NCI-H146 (cell line): ENCODE results near the gene ADAMTSL5.
"Not testable (repeated sequence)": the region's sequence is repeated elsewhere in the genome, so short reads cannot be mapped to it uniquely, and the experiment has no call there.

Source experiments
- DNase-seq: peaks from one replicate; lab custom pipeline; 2025; lab: John Stamatoyannopoulos, UW

The ADAMTSL5 gene

DNA sequence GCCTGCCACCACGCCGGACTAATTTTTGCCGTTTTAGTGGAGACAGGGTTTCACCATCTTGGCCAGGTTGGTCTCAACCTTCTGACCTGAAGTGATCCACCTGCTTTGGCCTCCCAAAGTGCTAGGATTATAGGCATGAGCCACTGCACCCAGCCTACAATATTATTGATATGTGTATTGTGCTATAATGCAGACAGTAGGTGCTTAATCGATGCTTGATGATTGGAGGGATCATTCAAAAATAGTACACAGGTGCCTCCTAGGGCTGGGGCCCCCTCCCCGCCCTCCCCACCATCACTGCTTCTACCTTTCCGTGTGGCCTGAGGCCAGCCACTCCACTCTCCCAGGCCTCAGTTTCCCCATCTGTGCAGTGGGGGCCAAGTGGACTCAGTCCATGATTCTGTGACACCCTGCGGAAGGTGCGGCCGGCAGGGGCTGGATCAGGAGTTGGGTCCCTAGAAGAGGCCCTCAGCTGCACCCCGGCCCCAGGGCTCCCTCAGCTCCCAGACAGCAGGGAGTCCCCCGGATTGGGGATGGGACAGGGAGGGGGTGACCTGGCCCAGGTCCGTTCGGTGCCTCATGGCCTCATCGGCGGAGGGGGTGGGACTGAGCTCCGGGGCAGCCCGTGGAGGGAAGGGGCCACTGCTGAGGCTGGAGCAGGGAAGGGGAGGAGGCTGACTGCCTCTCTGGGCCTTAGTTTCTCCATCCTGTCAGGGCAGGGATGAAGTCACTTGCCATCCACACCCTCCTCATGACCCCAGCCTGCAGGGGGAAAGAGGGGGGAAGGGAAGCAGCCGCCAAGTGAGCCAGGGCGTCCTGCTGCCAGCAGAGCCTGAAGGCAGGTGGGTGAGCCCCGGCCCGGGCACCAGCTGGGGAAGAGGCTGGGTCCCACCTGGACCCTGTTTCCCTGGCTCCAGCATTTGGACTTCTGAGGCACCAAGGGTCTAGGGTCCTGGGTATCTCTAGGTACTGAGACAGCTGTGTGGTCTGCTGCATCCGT is 1.2 kb downstream of the ADAMTSL5 start:
- DNase-seq: no peak

DNA sequence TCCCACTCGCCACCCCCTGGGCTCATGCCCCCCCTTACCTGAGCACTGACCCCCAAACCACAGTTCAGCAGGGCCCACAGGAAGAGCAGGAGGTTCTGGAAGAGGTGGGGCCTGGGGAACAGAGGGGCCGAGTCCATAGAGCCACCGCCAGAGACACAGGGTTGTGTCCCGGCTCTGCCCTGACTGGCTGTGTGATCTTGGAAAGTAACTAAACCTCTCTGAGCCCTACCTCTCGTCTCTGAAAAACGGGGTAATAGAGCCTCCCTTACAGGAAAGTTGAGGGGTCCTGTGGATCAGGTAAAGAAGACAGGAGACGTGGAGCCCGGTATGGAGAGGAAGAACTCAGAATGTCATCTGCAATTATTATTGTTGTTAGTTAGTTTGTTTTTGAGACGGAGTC is 2.0 kb downstream of the ADAMTSL5 start:
- DNase-seq: no peak

DNA sequence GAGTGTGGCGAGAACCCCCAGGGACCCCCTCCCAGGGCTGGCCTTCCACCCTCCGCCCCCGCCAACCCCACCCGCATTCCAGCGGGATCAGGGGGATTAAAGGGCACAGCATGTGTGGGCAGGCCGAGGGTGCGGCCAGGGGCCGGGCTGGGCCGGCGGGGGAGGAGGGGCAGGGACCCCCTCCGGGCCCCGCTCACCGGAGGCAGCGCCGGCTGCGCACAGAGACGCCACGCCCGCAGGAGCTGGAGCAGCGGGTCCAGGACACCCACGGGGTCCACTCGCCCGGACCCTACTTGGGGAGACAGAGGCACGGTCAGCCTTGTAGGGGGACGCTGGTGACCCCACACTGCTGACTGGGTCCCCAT is 2.4 kb downstream of the ADAMTSL5 start:
- no peak for DNase-seq

DNA sequence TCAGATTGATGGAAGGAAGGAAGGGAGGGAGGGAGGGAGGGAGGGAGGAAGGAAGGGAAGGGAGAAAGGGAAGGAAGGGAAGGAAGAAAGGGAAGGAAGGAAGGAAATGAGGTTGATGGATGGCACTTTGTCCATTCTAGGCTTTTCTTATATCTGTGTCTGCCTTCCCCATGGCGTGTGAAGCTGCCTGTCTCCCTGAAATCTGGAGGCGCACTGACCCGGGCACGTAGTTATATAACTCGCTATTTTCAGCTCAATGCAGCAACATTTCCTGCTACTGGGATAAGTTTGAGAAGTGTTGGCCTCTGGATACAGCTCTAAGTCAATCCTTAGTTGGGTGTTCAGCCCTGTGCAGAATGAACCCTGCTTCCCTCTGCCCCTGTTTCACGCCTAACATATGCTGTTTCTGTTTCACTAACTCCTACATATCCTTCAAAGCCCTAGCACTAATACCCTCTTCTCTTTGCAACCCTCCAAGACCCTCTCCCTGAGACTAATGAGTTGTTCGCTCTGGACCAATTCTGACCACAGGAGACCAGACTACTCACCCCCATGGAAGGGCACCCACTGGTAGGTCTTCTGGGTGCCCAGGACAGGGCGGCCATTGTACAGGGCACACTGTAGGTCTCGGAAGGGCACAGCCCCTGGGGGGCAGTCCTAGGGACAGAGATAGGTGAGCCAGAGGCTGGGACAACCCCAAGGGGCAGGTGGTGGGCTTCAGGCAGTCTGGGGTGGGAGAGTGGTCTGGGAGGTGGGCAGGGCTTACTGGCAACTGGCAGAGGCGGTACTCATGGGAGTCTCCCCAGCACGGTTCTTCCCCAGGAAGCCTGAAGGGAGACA is 3.0 kb downstream of the ADAMTSL5 start:
- DNase-seq: no peak

DNA sequence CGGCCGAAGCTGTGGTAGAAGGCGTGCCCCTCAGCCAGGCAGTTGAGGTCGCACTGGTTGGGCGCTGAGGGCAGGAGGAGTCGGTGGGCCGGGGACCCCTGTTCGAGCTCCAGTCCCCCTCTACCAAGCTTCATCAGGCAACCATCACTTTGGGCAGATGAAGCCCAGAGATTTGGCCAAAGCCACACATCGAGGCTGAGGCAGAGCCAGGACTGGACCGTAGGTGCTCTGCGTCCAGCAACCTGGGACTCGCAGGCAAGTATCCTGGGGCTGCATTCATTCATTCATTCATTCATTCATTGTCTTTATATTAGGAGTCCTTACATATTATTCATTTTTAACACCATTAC is 4.3 kb downstream of the ADAMTSL5 start:
- DNase-seq: no peak

DNA sequence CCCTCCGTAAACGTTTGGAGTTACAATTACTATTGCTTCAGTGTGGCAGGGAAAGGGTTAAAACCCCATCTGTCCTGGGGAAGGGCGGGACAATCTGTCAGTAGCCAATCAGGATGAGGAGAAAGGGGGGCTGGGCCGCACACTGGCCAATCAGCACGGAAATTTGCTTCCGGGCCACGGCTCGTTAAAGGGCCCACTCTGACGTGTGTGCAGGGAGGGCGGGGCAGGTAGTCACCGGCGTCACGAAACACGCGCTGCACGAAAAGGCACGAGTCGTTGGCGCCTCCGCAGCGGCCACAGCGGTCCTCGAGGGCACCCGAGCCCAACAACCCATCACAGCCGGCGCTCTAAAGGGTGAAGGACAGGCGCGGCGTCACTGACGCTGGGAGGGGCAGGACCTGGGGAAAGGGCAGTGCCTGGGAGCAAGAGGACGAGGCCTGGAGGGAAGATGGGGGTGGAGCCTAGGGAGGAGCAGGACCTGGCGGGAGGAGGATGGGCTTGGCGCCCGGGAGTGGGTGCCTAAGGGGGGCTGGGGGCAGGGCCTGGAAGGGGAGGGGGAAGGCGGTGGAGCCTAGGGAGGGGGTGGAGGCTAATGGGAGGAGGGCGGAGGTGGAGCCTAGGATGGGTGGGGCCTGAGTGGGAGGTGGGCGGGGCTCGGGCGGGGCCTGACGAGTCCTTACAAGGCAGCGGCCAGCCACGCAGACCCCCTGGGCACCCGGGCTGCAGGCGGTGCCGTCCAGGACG is 4.9 kb downstream of the ADAMTSL5 start:
- peak; percentile 93 for DNase-seq

DNA sequence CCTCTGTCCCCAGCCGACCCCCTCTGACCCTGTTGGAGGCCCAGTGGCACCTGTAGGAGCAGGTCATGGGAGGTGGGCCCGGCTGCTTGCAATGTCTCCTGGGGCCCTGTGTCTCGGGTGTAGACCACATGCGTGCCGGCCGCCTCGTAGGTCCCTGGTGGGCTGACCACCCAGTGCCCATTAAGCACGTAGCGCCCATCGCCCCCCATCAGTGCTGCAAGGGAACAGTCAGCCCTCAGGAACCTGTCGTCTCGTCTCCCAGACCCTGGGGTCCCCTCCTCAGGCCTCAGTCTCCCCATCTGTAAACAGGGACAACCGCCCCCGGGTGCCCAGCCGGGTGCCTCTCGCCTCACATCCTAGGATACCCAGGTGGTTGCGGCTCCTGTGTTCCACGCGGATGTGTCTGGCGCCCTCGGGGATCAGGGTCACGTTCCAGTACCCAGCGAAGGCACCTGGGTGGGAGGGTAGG is 5.6 kb downstream of the ADAMTSL5 start:
- DNase-seq: no peak

DNA sequence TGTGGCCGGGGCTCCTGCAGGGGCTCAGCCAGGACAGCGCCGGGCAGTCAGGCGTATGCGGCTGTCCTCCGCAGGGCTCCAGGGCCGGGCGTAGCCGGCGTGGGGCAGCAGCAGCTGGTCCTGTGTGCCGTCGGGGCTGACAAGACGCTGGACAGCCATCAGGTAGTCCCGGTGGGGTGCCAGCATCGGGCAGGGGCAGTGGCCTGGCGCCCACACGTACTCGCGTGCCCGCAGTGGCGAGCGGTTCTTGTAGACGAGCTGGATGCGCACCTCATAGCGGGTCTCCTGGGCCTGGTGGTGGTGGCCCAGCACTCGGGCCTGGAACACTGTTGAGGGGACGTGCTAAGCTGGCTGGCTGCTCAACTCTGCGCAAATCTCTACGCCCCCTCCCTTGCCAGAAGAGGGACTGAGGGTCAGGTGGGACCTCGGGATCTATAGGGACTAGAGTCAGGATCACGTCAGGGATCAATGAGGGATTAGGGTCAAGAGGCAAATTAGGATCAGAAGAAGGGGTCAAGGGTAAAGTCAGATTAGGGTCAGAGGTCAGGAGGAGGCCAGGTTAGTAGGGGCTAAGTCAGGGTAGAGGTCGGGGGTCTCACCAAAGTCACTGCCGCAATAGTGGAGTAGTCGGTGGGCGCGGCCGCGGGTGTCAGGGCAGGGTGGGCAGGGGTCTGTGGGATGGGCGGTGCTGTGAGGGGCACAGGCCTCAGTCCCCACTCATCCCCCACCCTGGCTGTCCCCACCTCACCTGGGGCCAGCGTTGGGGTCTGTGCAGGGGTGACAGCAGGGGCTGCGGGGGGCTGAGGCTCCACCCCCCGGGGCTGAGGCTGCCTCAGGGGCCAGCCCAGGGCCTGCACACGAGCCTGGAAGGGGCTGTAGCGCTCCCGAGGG is 6.6 kb downstream of the ADAMTSL5 start:
- no peak for DNase-seq

DNA sequence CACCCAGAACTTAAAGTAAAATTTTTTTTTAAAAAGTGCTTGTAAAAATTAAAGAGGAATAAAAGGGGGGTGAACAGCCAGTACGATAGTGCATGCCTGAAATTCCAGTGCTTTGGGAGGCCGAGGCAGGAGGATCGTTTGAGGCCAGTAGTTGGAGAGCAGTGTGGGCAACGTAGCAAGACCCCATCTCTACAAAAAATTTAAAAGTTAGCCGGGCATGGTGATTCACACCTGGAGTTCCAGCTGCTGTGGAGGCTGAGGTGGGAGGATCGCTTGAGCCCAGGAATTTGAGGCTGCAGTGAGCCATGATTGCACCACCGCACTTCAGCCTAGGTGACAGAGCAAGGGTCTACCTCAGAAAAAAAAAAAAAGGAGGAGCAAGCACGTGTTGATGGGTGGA is 7.8 kb downstream of the ADAMTSL5 start:
- DNase-seq: no peak

DNA sequence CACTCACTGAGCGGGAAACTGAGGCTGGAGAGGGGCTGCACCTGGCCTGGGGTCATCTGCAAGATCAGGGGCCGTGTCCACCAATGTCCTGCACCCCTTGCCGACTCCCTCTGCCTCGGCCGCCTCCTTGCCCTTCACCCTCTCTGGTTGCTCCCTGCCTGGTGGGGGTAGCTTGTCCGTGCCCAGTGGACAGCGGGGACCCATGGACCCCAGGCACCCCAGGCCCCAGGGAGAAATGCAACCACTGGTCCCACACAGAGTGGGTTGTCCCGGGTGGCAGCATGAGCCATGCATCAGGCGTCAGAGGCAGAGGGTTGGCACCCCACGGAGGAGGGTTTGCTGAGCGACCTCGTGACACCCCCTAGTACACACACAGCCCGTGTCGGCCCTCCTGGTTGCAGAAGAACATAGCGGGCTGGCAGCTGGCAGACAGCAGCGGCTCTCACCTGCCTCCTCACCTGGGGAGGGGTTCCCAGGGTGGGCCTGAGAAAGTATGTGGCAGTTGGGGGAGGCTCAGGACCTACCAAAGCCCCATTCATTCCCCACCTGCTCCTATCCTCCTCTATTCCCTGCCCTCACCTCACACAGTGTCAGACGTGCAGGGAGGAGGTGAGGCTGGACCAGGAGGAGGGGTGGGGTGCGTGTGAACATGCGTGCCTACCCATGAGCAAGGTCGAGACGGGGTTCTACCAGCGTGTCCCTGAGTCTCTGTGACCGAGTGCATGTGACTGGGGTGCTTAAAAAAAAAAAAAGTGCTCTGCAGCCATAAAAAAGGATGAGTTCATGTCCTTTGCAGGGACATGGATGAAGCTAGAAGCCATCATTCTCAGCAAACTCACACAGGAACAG is 8.7 kb downstream of the ADAMTSL5 start:
- no peak for DNase-seq

DNA sequence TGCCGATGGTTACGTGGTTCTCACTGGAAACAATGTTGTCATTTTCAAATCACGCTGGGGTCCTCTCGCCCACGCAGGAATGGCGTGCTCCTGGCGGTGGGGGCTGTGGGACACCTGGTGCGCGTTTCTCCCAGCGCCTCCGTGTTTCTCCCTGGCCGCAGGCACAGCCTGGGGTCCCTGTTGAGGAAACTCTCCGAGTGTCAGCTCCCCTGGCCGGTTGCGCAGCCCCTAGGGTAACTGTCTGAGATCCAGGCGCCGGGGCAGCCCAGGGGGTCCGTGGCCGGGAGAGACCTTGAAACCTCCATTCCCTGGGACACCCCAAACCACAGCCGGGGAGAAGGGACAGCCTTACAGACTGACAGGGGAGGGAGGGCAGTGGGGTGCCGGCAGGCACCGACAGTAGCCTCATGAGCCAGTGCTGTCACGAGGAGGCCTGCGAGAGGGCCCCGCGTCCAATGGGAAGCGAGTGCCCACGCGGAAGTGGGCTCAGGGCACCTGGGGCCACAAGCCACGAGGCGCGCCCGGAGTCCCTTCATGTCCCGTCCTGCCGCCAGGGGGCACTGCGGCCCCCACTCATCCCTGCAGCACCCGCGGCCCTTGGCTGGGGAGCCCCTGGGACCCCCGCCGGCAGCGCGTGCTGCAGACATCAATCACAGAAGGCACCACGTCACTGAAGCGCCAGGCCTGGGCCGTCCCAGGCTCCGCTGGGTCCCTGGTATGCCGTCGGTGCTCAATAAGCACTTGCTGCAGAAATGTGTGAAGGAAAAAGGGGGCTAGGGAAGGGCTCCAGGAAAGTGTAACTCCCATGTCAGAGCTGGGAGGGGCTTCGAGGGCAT is 9.5 kb downstream of the ADAMTSL5 start:
- no peak for DNase-seq

DNA sequence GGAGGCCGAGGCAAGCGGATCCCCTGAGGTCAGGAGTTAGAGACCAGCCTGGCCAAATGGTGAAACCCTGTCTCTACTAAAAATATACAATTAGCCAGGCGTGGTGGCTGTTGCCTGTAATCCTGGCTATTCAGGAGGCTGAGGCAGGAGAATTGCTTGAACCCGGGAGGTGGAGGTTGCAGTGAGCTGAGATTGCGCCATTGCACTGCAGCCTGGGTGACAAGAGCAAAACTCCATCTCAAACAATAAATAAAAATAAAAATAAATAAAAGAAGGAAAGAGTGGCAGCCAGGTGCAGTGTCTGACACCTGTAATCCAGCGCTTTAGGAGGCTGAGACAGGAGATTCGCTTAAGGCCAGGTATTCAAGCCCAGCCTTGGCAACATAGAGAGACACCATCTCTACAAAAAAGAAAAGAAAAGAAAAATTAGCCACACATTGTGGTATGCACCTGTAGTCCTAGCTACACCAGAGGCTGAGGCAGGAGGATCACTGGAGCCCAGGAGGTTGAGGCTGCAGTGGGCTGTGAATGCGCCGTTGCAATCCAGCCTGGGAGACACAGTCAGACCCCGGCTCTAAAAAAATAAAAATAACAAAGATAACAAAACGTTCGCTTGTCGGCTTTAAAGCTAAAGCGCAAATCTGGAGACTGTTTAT is 10.3 kb downstream of the ADAMTSL5 start:
- DNase-seq: no peak

DNA sequence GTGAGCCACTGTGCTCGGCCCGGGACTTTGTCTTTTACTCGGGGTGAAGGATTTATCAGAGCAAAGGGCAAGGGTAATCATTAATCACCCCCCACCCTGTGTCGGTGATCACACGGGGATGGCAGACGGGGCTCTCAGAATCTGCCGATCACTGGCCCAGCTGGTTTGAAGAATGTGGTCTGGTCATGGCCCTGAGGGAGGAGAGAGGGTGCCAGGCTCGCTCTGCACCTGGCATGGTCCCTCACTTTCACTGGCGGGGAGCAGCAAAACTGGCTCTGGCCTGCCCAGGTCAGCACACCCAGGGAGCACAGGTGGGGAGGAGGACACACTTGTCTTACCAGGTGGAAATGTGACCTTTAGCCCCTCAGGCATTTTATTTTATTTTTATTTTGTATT is 11.6 kb downstream of the ADAMTSL5 start:
- DNase-seq: no peak

DNA sequence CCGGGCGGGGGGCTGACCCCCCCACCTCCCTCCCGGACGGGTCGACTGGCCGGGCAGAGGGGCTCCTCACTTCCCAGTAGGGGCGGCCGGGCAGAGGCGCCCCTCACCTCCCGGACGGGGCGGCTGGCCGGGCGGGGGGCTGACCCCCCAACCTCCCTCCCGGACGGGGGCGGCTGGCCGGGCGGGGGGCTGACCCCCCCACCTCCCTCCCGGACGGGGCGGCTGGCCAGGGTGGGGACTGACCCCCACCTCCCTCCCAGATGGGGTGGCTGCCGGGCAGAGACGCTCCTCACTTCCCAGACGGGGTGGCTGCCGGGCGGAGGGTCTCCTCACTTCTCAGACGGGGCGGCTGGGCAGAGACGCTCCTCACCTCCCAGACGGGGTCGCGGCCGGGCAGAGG is 13.6 kb downstream of the ADAMTSL5 start:
- not testable (repeated sequence) for DNase-seq

DNA sequence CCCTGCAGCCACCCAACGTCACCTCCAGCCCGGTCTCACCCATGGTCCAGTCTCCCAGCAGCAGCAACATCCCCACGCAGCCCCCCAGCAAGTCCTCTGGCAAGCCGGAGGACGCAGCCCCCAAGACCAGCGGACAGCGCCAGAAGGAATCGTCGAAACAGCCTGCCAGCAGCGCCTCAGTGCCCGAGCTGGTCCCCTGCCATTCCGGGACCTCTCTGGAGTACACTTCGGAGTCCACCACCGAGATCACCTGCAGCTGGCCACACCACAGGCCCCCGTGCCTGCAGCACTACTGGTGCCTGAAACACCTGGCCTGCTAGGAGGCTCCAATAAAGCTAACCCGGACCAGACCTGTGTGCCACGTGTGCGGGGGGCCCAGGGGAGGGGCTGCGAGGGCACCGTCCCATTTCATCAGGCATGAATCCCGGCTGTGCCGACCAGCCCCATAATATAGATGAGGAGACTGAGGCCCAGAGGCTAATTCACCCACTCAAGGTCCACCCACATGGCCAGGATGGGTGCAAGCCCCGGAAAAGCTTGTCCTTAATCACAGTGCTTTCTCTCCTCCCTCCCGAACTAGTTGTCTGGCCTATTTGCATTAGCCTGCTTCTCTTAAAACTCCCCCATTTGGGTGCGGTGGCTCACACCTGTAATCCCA is 15.1 kb downstream of the ADAMTSL5 start:
- no peak for DNase-seq

DNA sequence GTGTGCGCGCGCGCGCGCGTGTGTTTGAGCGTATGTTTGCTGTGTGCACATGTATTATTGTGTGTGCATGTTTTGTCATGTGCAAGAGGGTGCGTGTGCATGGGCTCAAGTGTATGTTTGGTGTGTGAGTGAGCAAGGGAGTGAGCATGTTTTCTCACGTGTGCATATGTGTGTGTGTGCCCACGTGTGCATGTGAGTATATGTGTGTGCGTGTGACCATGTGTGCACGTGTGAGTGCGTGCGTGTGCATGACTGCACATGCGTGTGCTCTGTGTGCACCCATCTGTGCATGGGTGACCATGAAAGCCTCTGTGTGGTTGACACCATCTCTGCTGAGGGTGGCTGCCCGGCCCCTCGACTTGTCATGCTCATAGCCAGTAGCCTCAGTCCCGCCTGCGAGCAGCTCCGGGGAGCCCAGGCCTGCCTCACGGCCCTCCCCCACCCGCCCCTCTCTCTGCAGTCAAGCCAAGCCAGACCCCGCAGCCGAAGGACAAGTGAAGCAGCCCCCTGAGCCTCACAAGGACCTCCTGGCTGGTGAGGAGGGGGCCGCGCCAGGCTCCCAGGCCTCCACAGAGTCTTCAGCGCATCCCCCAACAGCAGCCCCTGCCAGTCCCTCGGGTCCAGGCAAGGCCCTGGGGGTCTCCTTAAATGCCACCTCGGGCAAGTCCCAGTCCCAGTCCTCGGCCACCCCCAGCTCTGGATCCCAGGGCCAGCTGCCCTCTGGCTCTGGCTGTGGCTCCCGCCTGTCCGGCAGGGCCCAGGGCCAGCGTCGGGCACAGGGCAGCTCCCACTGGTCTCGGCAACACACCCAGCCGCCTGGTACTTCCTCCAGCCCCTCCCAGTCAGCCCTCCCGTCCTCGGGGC is 15.9 kb downstream of the ADAMTSL5 start:
- DNase-seq: no peak
